ENCODE measurements around the gene GPC6. TPM values are rescaled to one million over a fixed set of nuclear protein-coding genes. Genes with fewer than 3 reads are reported as not detected.

GPC6 gene
- total RNA-seq, 2 donors from 2014 or later = not detected

GRCh38 chr13:94435604-94436226 lies 1209.1 kb downstream of the GPC6 start:
- Mint-ChIP-seq H3K4me3 (no peak overlapping the region), H3K9me3 (no peaks in the 10 kb centered on the region), H3K4me1 (no peaks in the 10 kb centered on the region), H3K36me3 (ENCODE audit: low read depth) (no peaks in the 10 kb centered on the region), H3K27me3 (peaks cover 3% of the 10 kb centered on the region), H3K27ac (no peak overlapping the region)
- ATAC-seq (replicated peaks) = peak; percentile 63

- no peak overlapping the region for H3K27ac Mint-ChIP-seq
- no peaks in the 10 kb centered on the region for H3K4me1 Mint-ChIP-seq
- H3K4me3 Mint-ChIP-seq = no peak overlapping the region
- H3K27me3 Mint-ChIP-seq = no peaks in the 10 kb centered on the region
- ATAC-seq (replicated peaks) = no peak
- no peaks in the 10 kb centered on the region for H3K9me3 Mint-ChIP-seq
- no peaks in the 10 kb centered on the region for H3K36me3 Mint-ChIP-seq (ENCODE audit: low read depth)
Measured at GRCh38 chr13:94444826-94445225, 1218.2 kb downstream of the GPC6 start.

- H3K9me3 Mint-ChIP-seq = no peaks in the 10 kb centered on the region
- ATAC-seq (replicated peaks) = no peak
- no peaks in the 10 kb centered on the region for H3K4me1 Mint-ChIP-seq
- H3K27ac Mint-ChIP-seq = no peak overlapping the region
- H3K36me3 Mint-ChIP-seq (ENCODE audit: low read depth) = no peaks in the 10 kb centered on the region
- no peaks in the 10 kb centered on the region for H3K27me3 Mint-ChIP-seq
- no peak overlapping the region for H3K4me3 Mint-ChIP-seq
Measured at GRCh38 chr13:94454334-94454733, 1227.7 kb downstream of the GPC6 start.

- H3K27ac Mint-ChIP-seq = no peak overlapping the region
- no peaks in the 10 kb centered on the region for H3K4me1 Mint-ChIP-seq
- no peak overlapping the region for H3K4me3 Mint-ChIP-seq
- H3K27me3 Mint-ChIP-seq = no peaks in the 10 kb centered on the region
- ATAC-seq (replicated peaks) = peak; percentile 94
- no peaks in the 10 kb centered on the region for H3K9me3 Mint-ChIP-seq
- H3K36me3 Mint-ChIP-seq (ENCODE audit: low read depth) = no peaks in the 10 kb centered on the region
Measured at GRCh38 chr13:94454906-94455305, 1228.3 kb downstream of the GPC6 start.

- Mint-ChIP-seq H3K4me1 (no peaks in the 10 kb centered on the region), H3K27me3 (no peaks in the 10 kb centered on the region), H3K27ac (no peak overlapping the region), H3K36me3 (ENCODE audit: low read depth) (no peaks in the 10 kb centered on the region), H3K4me3 (no peak overlapping the region), H3K9me3 (no peaks in the 10 kb centered on the region)
- ATAC-seq (replicated peaks) = no peak
Measured at GRCh38 chr13:94455414-94455813, 1228.8 kb downstream of the GPC6 start.

Measured in activated T-helper 17 cell treated with anti-CD3 and anti-CD28 coated beads, Interleukin-2, amount 50 U/mL, for 72 hours (primary cell).